Loucy (cell line): ENCODE results near the gene OVAAL.

Experiments used
- H2AFZ ChIP-seq: fragments of 200-600 bp; sonication (generic); 2 replicates; pipeline ENCODE4 v1.6.0; 2016; ENCODE audit warnings: antibody characterized with exemption, mild to moderate bottlenecking, low read length, moderate library complexity
- H3F3A ChIP-seq: fragments of 200-600 bp; 2 replicates; pipeline ENCODE4 v1.6.0; 2016; ENCODE audit warnings: antibody characterized with exemption, low read depth, mild to moderate bottlenecking
- H3K27me3 ChIP-seq: fragments of 200-600 bp; sonication (generic); 2 replicates; pipeline ENCODE4 v1.6.1; 2014; ENCODE audit warnings: low read length, mild to moderate bottlenecking; ENCODE audit not compliant: insufficient read depth, poor library complexity, severe bottlenecking
- H3K36me3 ChIP-seq: fragments of 200-600 bp; sonication (generic); 2 replicates; pipeline ENCODE4 v1.6.1; 2016; ENCODE audit warnings: low read length; ENCODE audit not compliant: insufficient read depth
- H3K4me1 ChIP-seq: fragments of 200-600 bp; sonication (generic); 2 replicates; pipeline ENCODE4 v1.5.1; 2014; ENCODE audit warnings: low read length, mild to moderate bottlenecking; ENCODE audit not compliant: insufficient read depth, poor library complexity, severe bottlenecking
- H3K4me2 ChIP-seq: fragments of 200-600 bp; sonication (generic); 2 replicates; pipeline ENCODE4 v1.6.0; 2014; ENCODE audit warnings: antibody characterized with exemption, low read length, low read depth, mild to moderate bottlenecking; ENCODE audit not compliant: poor library complexity, severe bottlenecking
- H3K4me3 ChIP-seq: fragments of 200-600 bp; sonication (generic); 2 replicates; pipeline ENCODE4 v1.5.1; 2014; ENCODE audit warnings: low read length, mild to moderate bottlenecking, mixed read lengths; ENCODE audit not compliant: poor library complexity, severe bottlenecking
- H3K79me2 ChIP-seq: fragments of 200-600 bp; sonication (generic); 2 replicates; pipeline ENCODE4 v1.6.1; 2014; ENCODE audit warnings: low read length; ENCODE audit not compliant: insufficient read depth
- H3K9ac ChIP-seq: fragments of 200-600 bp; sonication (generic); 2 replicates; pipeline ENCODE4 v1.6.0; 2014; ENCODE audit warnings: mild to moderate bottlenecking, low read depth, low read length, moderate library complexity; ENCODE audit not compliant: poor library complexity, severe bottlenecking
- H3K9me2 ChIP-seq: fragments of 200-600 bp; sonication (generic); replicated peaks from 2 replicates; pipeline ENCODE4 v1.6.1; 2016; ENCODE audit warnings: low read depth, low read length, mixed read lengths
- H3K9me3 ChIP-seq: fragments of 200-600 bp; sonication (generic); 2 replicates; pipeline ENCODE4 v1.6.1; 2014; ENCODE audit warnings: mild to moderate bottlenecking, antibody characterized with exemption, low read length, low read depth; ENCODE audit not compliant: insufficient read depth
- H4K20me1 ChIP-seq: fragments of 200-600 bp; sonication (generic); 2 replicates; pipeline ENCODE4 v1.6.0; 2014; ENCODE audit warnings: antibody characterized with exemption, low read length, mild to moderate bottlenecking; ENCODE audit not compliant: insufficient read depth, poor library complexity, severe bottlenecking
- EZH2phosphoT487 ChIP-seq: fragments of 200-600 bp; IDR thresholded peaks from 2 replicates; pipeline ENCODE4 v1.6.1; 2018; ENCODE audit warnings: antibody characterized with exemption, mild to moderate bottlenecking, moderate library complexity, borderline replicate concordance
- TF ChIP-seq, protein P1 (sequence below): fragments of 200-600 bp; sonication (generic); conservative IDR thresholded peaks from 2 replicates; pipeline ENCODE4 v1.5.1; 2014; ENCODE audit warnings: mild to moderate bottlenecking, antibody characterized with exemption, low read length

OVAAL gene

DNA sequence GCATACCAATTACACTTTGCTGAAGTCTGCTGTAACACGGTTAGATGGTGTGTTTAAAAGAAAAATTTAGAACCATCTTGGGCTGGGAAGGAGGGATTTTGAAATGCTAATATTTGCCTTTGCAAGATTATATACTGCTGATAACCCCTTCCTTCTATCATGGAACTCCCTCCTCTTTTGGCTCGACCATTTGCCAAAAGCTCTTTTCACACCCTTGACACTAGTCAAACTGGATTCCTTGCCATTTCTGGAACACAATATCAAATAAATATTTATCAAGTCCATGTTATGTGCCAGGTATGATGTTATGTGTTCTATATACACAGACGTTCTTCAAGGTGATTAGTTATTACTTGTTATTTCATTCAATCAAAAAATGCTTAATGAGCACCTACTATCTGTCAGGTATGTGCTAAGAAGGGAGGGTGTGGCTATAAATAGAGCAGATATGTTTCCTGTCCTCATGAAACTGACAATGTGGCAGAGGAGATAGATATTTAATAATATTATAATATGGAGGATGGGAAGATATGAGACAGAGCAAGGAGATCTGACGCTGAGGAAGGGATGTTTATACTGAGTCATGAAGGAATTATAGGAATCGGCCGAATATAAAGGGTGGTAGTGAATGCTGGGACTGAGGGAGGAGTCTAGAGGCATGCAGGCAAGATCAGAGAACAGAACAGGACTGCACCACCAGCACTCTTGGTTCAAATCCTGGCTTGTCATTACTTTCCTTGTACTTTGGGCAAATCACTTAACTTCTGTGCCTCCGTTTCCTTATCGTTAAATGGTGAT, 56.9 kb downstream of the OVAAL start:
- H3K9ac ChIP-seq, result no peak overlapping the region
- H3K36me3 ChIP-seq, result no peaks in the 10 kb centered on the region

More for the DNA sequence above, 56.9 kb downstream of the OVAAL start:
- H3F3A ChIP-seq, result no peaks in the 10 kb centered on the region
- TF ChIP-seq EZH2phosphoT487, result no peak
- TF ChIP-seq, protein P1, sequence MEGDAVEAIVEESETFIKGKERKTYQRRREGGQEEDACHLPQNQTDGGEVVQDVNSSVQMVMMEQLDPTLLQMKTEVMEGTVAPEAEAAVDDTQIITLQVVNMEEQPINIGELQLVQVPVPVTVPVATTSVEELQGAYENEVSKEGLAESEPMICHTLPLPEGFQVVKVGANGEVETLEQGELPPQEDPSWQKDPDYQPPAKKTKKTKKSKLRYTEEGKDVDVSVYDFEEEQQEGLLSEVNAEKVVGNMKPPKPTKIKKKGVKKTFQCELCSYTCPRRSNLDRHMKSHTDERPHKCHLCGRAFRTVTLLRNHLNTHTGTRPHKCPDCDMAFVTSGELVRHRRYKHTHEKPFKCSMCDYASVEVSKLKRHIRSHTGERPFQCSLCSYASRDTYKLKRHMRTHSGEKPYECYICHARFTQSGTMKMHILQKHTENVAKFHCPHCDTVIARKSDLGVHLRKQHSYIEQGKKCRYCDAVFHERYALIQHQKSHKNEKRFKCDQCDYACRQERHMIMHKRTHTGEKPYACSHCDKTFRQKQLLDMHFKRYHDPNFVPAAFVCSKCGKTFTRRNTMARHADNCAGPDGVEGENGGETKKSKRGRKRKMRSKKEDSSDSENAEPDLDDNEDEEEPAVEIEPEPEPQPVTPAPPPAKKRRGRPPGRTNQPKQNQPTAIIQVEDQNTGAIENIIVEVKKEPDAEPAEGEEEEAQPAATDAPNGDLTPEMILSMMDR, result no peak
- H3K4me2 ChIP-seq, result no peak overlapping the region
- H4K20me1 ChIP-seq, result no peaks in the 10 kb centered on the region
- H3K4me1 ChIP-seq, result peaks cover 9% of the 10 kb centered on the region
- H3K9me2 ChIP-seq, result no peaks in the 10 kb centered on the region
- H3K79me2 ChIP-seq, result no peaks in the 10 kb centered on the region
- no peaks in the 10 kb centered on the region for H3K9me3 ChIP-seq
- no peak overlapping the region for H2AFZ ChIP-seq
- H3K27me3 ChIP-seq, result no peaks in the 10 kb centered on the region
- no peak overlapping the region for H3K4me3 ChIP-seq
